PC-9 (cell line): ENCODE measurements around the gene OR2A25. TPM values are rescaled to one million over a fixed set of nuclear protein-coding genes. Genes with fewer than 3 reads are reported as not detected.

Source experiments
- BruUV-seq: library from RNA; stranded (reverse); fragments of 400-500 nt; replicated peaks from 2 replicates; lab custom pipeline; 2021; lab: Mats Ljungman, UMichigan
- CTCF ChIA-PET: fragments of 300-600 bp; sonication (Branson Sonifier 250); formaldehyde crosslinking; loops from one replicate; lab custom pipeline; 2022; ENCODE audit warnings: antibody characterized with exemption; lab: Charles Lee
- POLR2A ChIA-PET: fragments of 300-600 bp; sonication (Branson Sonifier 250); formaldehyde crosslinking; loops from one replicate; lab custom pipeline; 2022; ENCODE audit warnings: antibody characterized with exemption; ENCODE audit not compliant: unreplicated experiment; lab: Charles Lee
- DNase-seq, 2 experiments: peaks; one replicate each; pipeline versions ENCODE4 v3.0.0 to v3.0.0-alpha.2; 2015 to 2022; ENCODE audit warnings: mixed read lengths in 1 of 2
- H2AFZ ChIP-seq: fragments of 200-600 bp; sonication (generic); 2 replicates; pipeline ENCODE4 v1.8.1; 2017; ENCODE audit warnings: antibody characterized with exemption
- H3F3A ChIP-seq: fragments of 200-600 bp; sonication (generic); 2 replicates; pipeline ENCODE4 v1.8.1; 2017; ENCODE audit warnings: antibody characterized with exemption, mild to moderate bottlenecking, low read depth; ENCODE audit not compliant: insufficient read depth
- H3K27ac ChIP-seq: fragments of 200-600 bp; sonication (generic); 2 replicates; pipeline ENCODE4 v1.6.1; 2016; ENCODE audit warnings: mixed run types
- H3K27me3 ChIP-seq: fragments of 200-600 bp; sonication (generic); 2 replicates; pipeline ENCODE4 v1.6.1; 2016; ENCODE audit warnings: low read depth, mixed run types; ENCODE audit not compliant: insufficient read depth
- H3K36me3 ChIP-seq: fragments of 200-600 bp; sonication (generic); 2 replicates; pipeline ENCODE4 v1.6.1; 2016; ENCODE audit warnings: low read depth, mixed run types
- H3K4me1 ChIP-seq: fragments of 200-600 bp; sonication (generic); replicated peaks from 2 replicates; pipeline ENCODE4 v1.6.1; 2016; ENCODE audit warnings: mixed run types; ENCODE audit not compliant: insufficient read depth
- H3K4me2 ChIP-seq: fragments of 200-600 bp; sonication (generic); 2 replicates; pipeline ENCODE4 v1.6.1; 2017; ENCODE audit warnings: mixed run types
- H3K4me3 ChIP-seq: fragments of 200-600 bp; sonication (generic); 2 replicates; pipeline ENCODE4 v1.6.1; 2016; ENCODE audit warnings: mixed run types
- H3K79me2 ChIP-seq: fragments of 200-600 bp; sonication (generic); 2 replicates; pipeline ENCODE4 v1.6.1; 2017; ENCODE audit warnings: low read depth, mixed run types
- H3K9me2 ChIP-seq: fragments of 200-600 bp; sonication (generic); 2 replicates; pipeline ENCODE4 v1.8.1; 2017; ENCODE audit warnings: mild to moderate bottlenecking; ENCODE audit not compliant: insufficient read depth
- H3K9me3 ChIP-seq: fragments of 200-600 bp; sonication (generic); 2 replicates; pipeline ENCODE4 v1.8.1; 2016; ENCODE audit warnings: low read depth; ENCODE audit not compliant: insufficient read depth
- H4K20me1 ChIP-seq: fragments of 200-600 bp; sonication (generic); 2 replicates; pipeline ENCODE4 v1.8.1; 2017; ENCODE audit not compliant: insufficient read depth
- CTCF ChIP-seq: fragments of 200-600 bp; sonication (generic); conservative IDR thresholded peaks from 2 replicates; pipeline ENCODE4 v1.6.1; 2017; ENCODE audit warnings: mixed run types, antibody characterized with exemption, mild to moderate bottlenecking, moderate library complexity
- EZH2 ChIP-seq: fragments of 200-600 bp; sonication (generic); IDR thresholded peaks from 2 replicates; pipeline ENCODE4 v1.8.0; 2017; ENCODE audit warnings: antibody characterized with exemption, low read depth
- intact Hi-C: fragments of 100-400 bp; cut with micrococcal nuclease; formaldehyde crosslinking; loops from one replicate; pipeline ENCODE4 v1.10.0; 2022; ENCODE audit not compliant: unreplicated experiment
- total RNA-seq: library from RNA; stranded (reverse); gene quantifications from 2 replicates; pipeline ENCODE4 v1.2.3, GENCODE V29; 2021

OR2A25 gene
- total RNA-seq, 1 experiment from 2014 or later: not detected

GRCh38 chr7:144057954-144058353 is 11.7 kb upstream of the OR2A25 start:
- no TSS peak for BruUV-seq
- Histone ChIP-seq H3K4me2 (no peak overlapping the region), H3F3A (no peaks in the 10 kb centered on the region), H3K9me3 (no peaks in the 10 kb centered on the region), H3K4me3 (no peak overlapping the region), H3K9me2 (no peaks in the 10 kb centered on the region), H3K4me1 (no peaks in the 10 kb centered on the region), H4K20me1 (no peaks in the 10 kb centered on the region), H3K27ac (no peak overlapping the region), H3K36me3 (no peaks in the 10 kb centered on the region), H3K79me2 (no peaks in the 10 kb centered on the region), H2AFZ (no peak overlapping the region), H3K27me3 (no peaks in the 10 kb centered on the region)
- intact Hi-C loops: loop anchor here (5.0 kb wide), 1 partner anchor 334 kb away; no protein-coding TSS in a partner anchor
- no peak for TF ChIP-seq CTCF
- TF ChIP-seq EZH2: no peak
- POLR2A ChIA-PET: no interaction called here
- DNase-seq: no peak
- CTCF ChIA-PET: no interaction called here

GRCh38 chr7:144063710-144064109 is 5.9 kb upstream of the OR2A25 start:
- POLR2A ChIA-PET: no interaction called here
- Histone ChIP-seq H2AFZ (no peak overlapping the region), H3K36me3 (no peaks in the 10 kb centered on the region), H4K20me1 (no peaks in the 10 kb centered on the region), H3K4me3 (no peak overlapping the region), H3F3A (no peaks in the 10 kb centered on the region), H3K79me2 (no peaks in the 10 kb centered on the region), H3K4me2 (no peak overlapping the region), H3K4me1 (no peaks in the 10 kb centered on the region), H3K27me3 (no peaks in the 10 kb centered on the region), H3K9me3 (no peaks in the 10 kb centered on the region), H3K27ac (no peak overlapping the region), H3K9me2 (no peaks in the 10 kb centered on the region)
- no peak for DNase-seq
- no TSS peak for BruUV-seq
- no peak for TF ChIP-seq EZH2
- TF ChIP-seq CTCF: peak; percentile 57
- intact Hi-C loops: no loop called here
- CTCF ChIA-PET: no interaction called here

GRCh38 chr7:144069953-144070352 is 342 bp downstream of the OR2A25 start:
- no peaks in the 10 kb centered on the region for H4K20me1 ChIP-seq
- no peaks in the 10 kb centered on the region for H3K36me3 ChIP-seq
- no peak overlapping the region for H2AFZ ChIP-seq
- no peak overlapping the region for H3K27ac ChIP-seq
- H3K79me2 ChIP-seq: no peaks in the 10 kb centered on the region
- no peak overlapping the region for H3K4me2 ChIP-seq
- no peaks in the 10 kb centered on the region for H3K9me2 ChIP-seq
- no peak for DNase-seq
- POLR2A ChIA-PET: no interaction called here
- no peak overlapping the region for H3K4me3 ChIP-seq
- H3F3A ChIP-seq: no peaks in the 10 kb centered on the region
- no peaks in the 10 kb centered on the region for H3K27me3 ChIP-seq
- intact Hi-C loops: no loop called here
- H3K9me3 ChIP-seq: no peaks in the 10 kb centered on the region
- no peak for TF ChIP-seq EZH2
- no peak for TF ChIP-seq CTCF
- CTCF ChIA-PET: no interaction called here
- no peaks in the 10 kb centered on the region for H3K4me1 ChIP-seq
- BruUV-seq: no TSS peak
